Endothelial cell of umbilical vein (primary cell): Measurements from ENCODE around the gene DPP6. TPM values are rescaled to one million over a fixed set of nuclear protein-coding genes. Genes with fewer than 3 reads are reported as not detected.

ENCODE experiments used
- BruUV-seq: library from RNA; stranded (reverse); fragments of 400-500 nt; replicated peaks from 2 replicates; lab custom pipeline; 2021; lab: Mats Ljungman, UMichigan
- CTCF ChIA-PET: fragments of 300-600, 350-600 bp; sonication (Branson Sonifier 250); formaldehyde crosslinking; loops from one replicate; lab custom pipeline; 2021; ENCODE audit warnings: antibody characterized with exemption, inconsistent platforms; lab: Charles Lee
- POLR2A ChIA-PET: fragments of 300-600, 350-600 bp; sonication (Branson Sonifier 250); formaldehyde crosslinking; loops from one replicate; lab custom pipeline; 2021; ENCODE audit warnings: antibody characterized with exemption, inconsistent platforms; lab: Charles Lee
- DNase-seq: peaks from one replicate; pipeline ENCODE4 v3.0.0-alpha.2; 2011; ENCODE audit warnings: low read depth, low spot score
- FAIRE-seq: peaks from 2 replicates; lab custom pipeline; 2011; peaks lifted over from hg19 to GRCh38; lab: Jason Lieb, UNC
- H2AFZ ChIP-seq: 2 replicates; pipeline ENCODE4 v1.6.0; 2012; ENCODE audit warnings: low read depth, low read length, control low read depth, inconsistent platforms
- H3K27ac ChIP-seq: 2 replicates; pipeline ENCODE4 v1.5.1; 2011; ENCODE audit warnings: low read depth, mild to moderate bottlenecking, control low read depth, low read length, moderate library complexity; ENCODE audit not compliant: insufficient read depth
- H3K27me3 ChIP-seq, 2 experiments: 2 replicates each; pipeline versions ENCODE4 v1.6.0 to v1.6.1; 2011; ENCODE audit warnings: low read length in 2 of 2, mixed read lengths in 1 of 2; ENCODE audit not compliant: control insufficient read depth in 2 of 2, insufficient read depth in 2 of 2
- H3K36me3 ChIP-seq, 2 experiments: 2 replicates in 1 of 2; 3 replicates in 1 of 2; pipeline ENCODE4 v1.5.1; 2011; ENCODE audit warnings: low read length in 2 of 2, mild to moderate bottlenecking in 1 of 2, moderate library complexity in 1 of 2; ENCODE audit not compliant: control insufficient read depth in 2 of 2, insufficient read depth in 2 of 2; ENCODE audit errors: extremely low read depth in 1 of 2
- H3K4me1 ChIP-seq: 3 replicates; pipeline ENCODE4 v1.5.1; 2011; ENCODE audit warnings: mild to moderate bottlenecking, low read length; ENCODE audit not compliant: control insufficient read depth, insufficient read depth; ENCODE audit errors: extremely low read depth
- H3K4me2 ChIP-seq: 2 replicates; pipeline ENCODE4 v1.6.1; 2011; ENCODE audit warnings: low read length, control low read depth, mixed read lengths; ENCODE audit not compliant: insufficient read depth
- H3K4me3 ChIP-seq, 3 experiments: fragments of 200-600 bp in 1 of 3; sonication (generic), shearing (Covaris generic) in 1 of 3; replicated peaks in 1 of 3; 2 replicates each; pipeline ENCODE4 v1.5.1; 2011 to 2016; ENCODE audit warnings: control low read depth in 3 of 3, low read length in 3 of 3, mild to moderate bottlenecking in 2 of 3, inconsistent platforms in 1 of 3, low read depth in 1 of 3, moderate library complexity in 1 of 3; ENCODE audit not compliant: insufficient read depth in 1 of 3
- H3K79me2 ChIP-seq: 2 replicates; pipeline ENCODE4 v1.6.0; 2012; ENCODE audit warnings: low read length, inconsistent platforms; ENCODE audit not compliant: control insufficient read depth, insufficient read depth
- H3K9ac ChIP-seq: replicated peaks from 2 replicates; pipeline ENCODE3; 2011; ENCODE audit warnings: low read length, control low read depth; ENCODE audit not compliant: insufficient read depth; ENCODE audit errors: extremely low read depth
- H3K9me1 ChIP-seq: replicated peaks from 3 replicates; pipeline ENCODE4 v1.6.0; 2011; ENCODE audit warnings: mild to moderate bottlenecking, low read length; ENCODE audit not compliant: control insufficient read depth, insufficient read depth; ENCODE audit errors: extremely low read depth
- H3K9me3 ChIP-seq: replicated peaks from 2 replicates; pipeline ENCODE4 v1.5.1; 2012; ENCODE audit warnings: low read length, inconsistent platforms; ENCODE audit not compliant: control insufficient read depth, insufficient read depth
- H4K20me1 ChIP-seq: replicated peaks from 2 replicates; pipeline ENCODE3; 2011; ENCODE audit warnings: mild to moderate bottlenecking, low read length; ENCODE audit not compliant: control insufficient read depth, insufficient read depth; ENCODE audit errors: extremely low read depth
- CTCF ChIP-seq, 2 donors: IDR thresholded peaks; 1 replicate in 1 of 2; 2 replicates in 1 of 2; pipeline ENCODE4 v1.5.1; 2011; ENCODE audit warnings: low read length in 2 of 2, mild to moderate bottlenecking in 2 of 2, moderate library complexity in 2 of 2, control low read depth in 1 of 2, inconsistent platforms in 1 of 2, low read depth in 1 of 2; ENCODE audit not compliant: insufficient read depth in 1 of 2; ENCODE audit errors: extremely low read depth in 1 of 2
- EZH2 ChIP-seq: IDR thresholded peaks from 2 replicates; pipeline ENCODE4 v1.6.1; 2012; ENCODE audit warnings: borderline replicate concordance, low read depth, mild to moderate bottlenecking, moderate library complexity, low read length, inconsistent platforms; ENCODE audit not compliant: severe bottlenecking
- FOS ChIP-seq: IDR thresholded peaks from 2 replicates; pipeline ENCODE4 v1.6.1; 2011; ENCODE audit warnings: mild to moderate bottlenecking, low read length, moderate library complexity, borderline replicate concordance; ENCODE audit not compliant: insufficient read depth
- GATA2 ChIP-seq: IDR thresholded peaks from 2 replicates; pipeline ENCODE4 v1.7.0; 2011; ENCODE audit warnings: low read depth, mild to moderate bottlenecking, moderate library complexity, mixed read lengths, low read length; ENCODE audit not compliant: insufficient read length, insufficient read depth
- JUN ChIP-seq: IDR thresholded peaks from 2 replicates; pipeline ENCODE4 v1.6.1; 2011; ENCODE audit warnings: borderline replicate concordance, low read depth; ENCODE audit not compliant: insufficient read length, insufficient read depth
- MYC ChIP-seq: IDR thresholded peaks from one replicate; pipeline ENCODE4 v1.6.1; 2011; ENCODE audit warnings: mild to moderate bottlenecking, low read depth, low read length
- POLR2A ChIP-seq: IDR thresholded peaks from 2 replicates; pipeline ENCODE4 v1.6.1; 2012; ENCODE audit warnings: low read depth, mild to moderate bottlenecking, control low read depth, low read length
- POLR2AphosphoS5 ChIP-seq: IDR thresholded peaks from 2 replicates; pipeline ENCODE4 v1.6.1; 2012; ENCODE audit warnings: low read depth, mild to moderate bottlenecking, control low read depth, low read length, moderate library complexity; ENCODE audit not compliant: insufficient read depth
- dilution Hi-C: fragments of 300-500 bp; cut with MboI; formaldehyde crosslinking; loops from one replicate; pipeline ENCODE4 v1.15.0; 2019; ENCODE audit warnings: low sequenced_read_pairs; ENCODE audit not compliant: extremely low pct_ligation_motif_present
- intact Hi-C: fragments of 100-400 bp; cut with micrococcal nuclease; formaldehyde crosslinking; loops from one replicate; pipeline ENCODE4 v1.10.0; 2022
- polyA plus RNA-seq, 4 experiments: library from polyadenylated mRNA; depleted of rRNA in 3 of 4; stranded (reverse) in 3 of 4; unstranded in 1 of 4; fragments of >200 nt; gene quantifications; 2 replicates each; pipeline versions ENCODE4 v1.2.1 to v1.2.3, GENCODE V29; 2011 to 2012; ENCODE audit warnings: missing spikeins in 1 of 4
- total RNA-seq: library from RNA; stranded (reverse); gene quantifications from 2 replicates; pipeline ENCODE4 v1.2.3, GENCODE V29; 2021
- TF ChIP-seq, protein P1 (sequence below): IDR thresholded peaks from 2 replicates; pipeline ENCODE4 v1.6.1; 2011; ENCODE audit not compliant: insufficient read depth, insufficient read length

DPP6 gene
- total and polyA plus RNA-seq, 2 donors (not counting 3 experiments of a cell fraction or from before 2014, with no cell fraction given) = not detected

DNA sequence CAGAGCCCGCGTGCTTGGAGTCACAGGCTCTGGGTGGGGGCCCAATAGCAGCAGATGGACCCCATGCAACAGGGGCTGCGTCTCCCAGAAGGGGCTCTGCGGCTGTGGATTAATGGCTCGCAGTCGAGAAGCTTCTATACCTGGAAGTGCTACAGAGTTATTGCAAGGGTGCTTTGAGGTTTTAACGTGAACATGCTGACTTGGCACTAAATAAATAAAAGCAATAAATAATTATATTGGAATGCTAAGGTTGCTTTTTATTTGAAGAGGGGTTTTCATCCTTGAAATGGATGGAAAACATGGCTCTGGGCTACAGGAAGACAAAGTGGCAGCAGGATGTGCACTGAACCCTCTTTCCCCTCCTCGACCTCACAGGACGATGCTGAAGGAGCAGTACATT, 828.3 kb downstream of the DPP6 start:
- BruUV-seq = no TSS peak
- DNase-seq (no peak), FAIRE-seq (no peak)
- H3K79me2 ChIP-seq = no peaks in the 10 kb centered on the region
- no peaks in the 10 kb centered on the region for H3K36me3 ChIP-seq
- H4K20me1 ChIP-seq = no peaks in the 10 kb centered on the region
- CTCF ChIA-PET = no interaction called here
- no peak overlapping the region for H3K4me3 ChIP-seq
- no peak overlapping the region for H3K27ac ChIP-seq
- dilution Hi-C loops (no loop called here), intact Hi-C loops (no loop called here)
- H3K27me3 ChIP-seq = no peaks in the 10 kb centered on the region
- POLR2A ChIA-PET = no interaction called here
- H3K9me1 ChIP-seq = no peaks in the 10 kb centered on the region
- H2AFZ ChIP-seq = no peak overlapping the region
- H3K9ac ChIP-seq = no peak overlapping the region
- TF ChIP-seq EZH2 (no peak), POLR2A (no peak), JUN (no peak), GATA2 (no peak), FOS (no peak), MYC (no peak), POLR2AphosphoS5 (no peak), CTCF (IDR thresholded peaks at IDR 0.05; ENCODE audit: extremely low read depth in 1 of 2, insufficient read depth in 1 of 2, low read depth in 1 of 2, low read length in 2 of 2) (no peak)
- TF ChIP-seq, protein P1, sequence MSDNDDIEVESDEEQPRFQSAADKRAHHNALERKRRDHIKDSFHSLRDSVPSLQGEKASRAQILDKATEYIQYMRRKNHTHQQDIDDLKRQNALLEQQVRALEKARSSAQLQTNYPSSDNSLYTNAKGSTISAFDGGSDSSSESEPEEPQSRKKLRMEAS = no peak
- H3K4me2 ChIP-seq = no peak overlapping the region
- H3K4me1 ChIP-seq = no peaks in the 10 kb centered on the region
- H3K9me3 ChIP-seq = peaks cover 11% of the 10 kb centered on the region
